Right lobe of liver (tissue), 6 donors: Measurements from ENCODE around the gene KCNK4. TPM values are rescaled to one million over a fixed set of nuclear protein-coding genes. Genes with fewer than 3 reads are reported as not detected.

ENCODE experiments used
- ATAC-seq, 4 donors: fragments of 200-7000 bp; cut with Tn5 transposase; one replicate each; pipeline ENCODE4 v1.9.1; 2020; ENCODE audit warnings: mild to moderate bottlenecking in 4 of 4, moderate library complexity in 4 of 4
- DNase-seq, 3 donors: peaks; one replicate each; pipeline ENCODE4 v3.0.0-alpha.2; 2020
- H3K27ac ChIP-seq, 3 donors: fragments of 200-600 bp; one replicate each; pipeline ENCODE4 v1.8.0; 2022
- H3K27me3 ChIP-seq, 2 donors: fragments of 200-600 bp; one replicate each; pipeline ENCODE4 v1.8.0; 2022
- H3K36me3 ChIP-seq, 4 donors: fragments of 200-600 bp; sonication (generic) in 1 of 4; one replicate each; pipeline versions ENCODE4 v1.5.1 to v1.8.0; 2017 to 2022; ENCODE audit warnings: control low read depth in 1 of 4
- H3K4me1 ChIP-seq, 4 donors: fragments of 200-600 bp; sonication (generic) in 1 of 4; one replicate each; pipeline versions ENCODE4 v1.5.1 to v1.8.0; 2017 to 2022; ENCODE audit warnings: control low read depth in 1 of 4
- H3K4me3 ChIP-seq, 3 donors: fragments of 200-600 bp; one replicate each; pipeline ENCODE4 v1.8.0; 2022
- H3K9me3 ChIP-seq, 4 donors: fragments of 200-600 bp; sonication (generic) in 1 of 4; one replicate each; pipeline versions ENCODE4 v1.5.1 to v1.8.0; 2017 to 2022; ENCODE audit warnings: control low read depth in 1 of 4
- POLR2A ChIP-seq: fragments of 450-650 bp; IDR thresholded peaks from one replicate; pipeline ENCODE4 v1.6.1; 2017; ENCODE audit warnings: antibody characterized with exemption, mild to moderate bottlenecking
- WGBS: methylation state at CpG from one replicate; pipeline ENCODE4 v1.1.6; 2018; ENCODE audit warnings: low coverage, low lambda C conversion rate; ENCODE audit not compliant: insufficient coverage; ENCODE audit errors: missing lambda C conversion rate; 5-methylcytosine and 5-hydroxymethylcytosine counted together
- intact Hi-C, 2 donors: fragments of 100-400 bp; cut with DNase I; formaldehyde crosslinking; loops; one replicate each; pipeline versions ENCODE4 v1.11.2 to v1.14.1; 2022
- total RNA-seq, 6 experiments: library from RNA; depleted of rRNA in 2 of 6; stranded (reverse); fragments of >200 nt in 2 of 6; fragmentation: NEBNext Ultra II Directional in 3 of 6; extraction: Animal tissue kit (Norgen Biotek cat#: 25700) in 3 of 6; gene quantifications; one replicate each; pipeline versions ENCODE4 v1.1.0 to v1.2.4, GENCODE V29; 2016 to 2023
- TF ChIP-seq, protein P1 (sequence below), 4 donors: fragments of 200-600 bp in 3 of 4; fragments of 450-650 bp in 1 of 4; IDR thresholded peaks; one replicate each; pipeline versions ENCODE4 v1.5.1 to v1.8.0; 2016 to 2022; ENCODE audit warnings: antibody characterized with exemption in 4 of 4, mild to moderate bottlenecking in 2 of 4
- donor health status: DM: no; HTN: yes; CAD: no.
- donor health status: DM: no; HTN: no; CAD: no.
- donor health status: DM: no; HTN: no; CAD: no.
- donor health status: DM: no; HTN: yes; CAD: no.
- donor health status: DM: no; HTN: yes; CAD: no.

The KCNK4 gene
- total RNA-seq, 6 experiments from 2014 or later = not detected

- WGBS = 35% methylated on average over 5 of the region's 16 CpGs
Observed at GRCh38 chr11:64339754-64340408, 48.8 kb downstream of the KCNK4 start, which contains the start of gene CCDC88B. Gene CCDC88B, plus strand, starts transcription at chr11:64340204. Its CDS starts 63 bp downstream, at chr11:64340267.

DNA sequence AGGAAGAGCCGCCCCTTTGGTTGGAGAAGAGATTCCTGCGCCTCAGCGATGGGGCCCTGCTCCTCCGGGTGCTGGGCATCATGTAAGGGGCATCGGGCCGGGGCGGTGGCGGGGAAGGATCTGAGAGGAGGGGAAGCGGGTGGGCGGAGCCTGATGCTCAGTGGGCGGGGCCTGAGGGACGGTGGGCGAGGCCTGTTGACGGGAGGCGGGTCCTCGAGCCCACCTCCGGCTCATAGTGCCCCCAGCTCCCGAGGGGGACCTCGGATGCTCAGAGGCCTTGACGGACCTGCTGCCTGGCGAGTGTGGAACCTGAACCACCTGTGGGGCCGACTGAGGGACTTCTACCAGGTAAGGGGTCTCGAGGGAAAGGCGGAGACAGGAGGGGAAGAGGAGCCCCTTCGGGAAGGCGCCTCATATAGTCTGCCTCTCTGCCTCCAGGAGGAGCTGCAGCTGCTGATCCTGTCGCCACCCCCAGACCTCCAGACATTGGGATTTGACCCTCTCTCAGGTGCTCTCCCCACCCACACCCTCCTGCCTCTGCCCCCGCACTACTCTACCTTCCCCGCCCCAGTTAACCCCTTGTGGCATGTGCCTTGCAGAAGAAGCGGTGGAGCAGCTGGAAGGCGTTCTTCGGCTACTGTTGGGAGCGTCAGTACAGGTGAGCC, 49.7 kb downstream of the KCNK4 start:
- no peaks in the 10 kb centered on the region for H3K27me3 ChIP-seq
- TF ChIP-seq, protein P1, sequence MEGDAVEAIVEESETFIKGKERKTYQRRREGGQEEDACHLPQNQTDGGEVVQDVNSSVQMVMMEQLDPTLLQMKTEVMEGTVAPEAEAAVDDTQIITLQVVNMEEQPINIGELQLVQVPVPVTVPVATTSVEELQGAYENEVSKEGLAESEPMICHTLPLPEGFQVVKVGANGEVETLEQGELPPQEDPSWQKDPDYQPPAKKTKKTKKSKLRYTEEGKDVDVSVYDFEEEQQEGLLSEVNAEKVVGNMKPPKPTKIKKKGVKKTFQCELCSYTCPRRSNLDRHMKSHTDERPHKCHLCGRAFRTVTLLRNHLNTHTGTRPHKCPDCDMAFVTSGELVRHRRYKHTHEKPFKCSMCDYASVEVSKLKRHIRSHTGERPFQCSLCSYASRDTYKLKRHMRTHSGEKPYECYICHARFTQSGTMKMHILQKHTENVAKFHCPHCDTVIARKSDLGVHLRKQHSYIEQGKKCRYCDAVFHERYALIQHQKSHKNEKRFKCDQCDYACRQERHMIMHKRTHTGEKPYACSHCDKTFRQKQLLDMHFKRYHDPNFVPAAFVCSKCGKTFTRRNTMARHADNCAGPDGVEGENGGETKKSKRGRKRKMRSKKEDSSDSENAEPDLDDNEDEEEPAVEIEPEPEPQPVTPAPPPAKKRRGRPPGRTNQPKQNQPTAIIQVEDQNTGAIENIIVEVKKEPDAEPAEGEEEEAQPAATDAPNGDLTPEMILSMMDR (IDR thresholded peaks at IDR 0.05) = no peak
- TF ChIP-seq POLR2A = no peak
- H3K4me1 ChIP-seq = peaks cover 0 to 11% (median 2%) of the 10 kb centered on the region in 4 donors
- peak in 3 of 4 donors; percentile 5 to 14 (median 6) for ATAC-seq
- no peaks in the 10 kb centered on the region for H3K36me3 ChIP-seq
- DNase-seq = peak; percentile 68 to 80 (median 70)
- no peak overlapping the region for H3K4me3 ChIP-seq
- peak overlapping the region in 1 of 3 donors; percentile 33 for H3K27ac ChIP-seq
- H3K9me3 ChIP-seq = no peaks in the 10 kb centered on the region
- intact Hi-C loops = no loop called here
- WGBS = 49% methylated on average over 15 of the region's 33 CpGs

More at GRCh38 chr11:64339754-64340408, 48.8 kb downstream of the KCNK4 start, which contains the start of gene CCDC88B:
- peak; percentile 68 to 83 (median 70) for DNase-seq
- peak; percentile 30 to 58 (median 35) for ATAC-seq
- H3K9me3 ChIP-seq = no peaks in the 10 kb centered on the region
- no peaks in the 10 kb centered on the region for H3K36me3 ChIP-seq
- no peak within 1 kb of the TSS for H3K4me3 ChIP-seq
- peaks cover 0 to 11% (median 2%) of the 10 kb centered on the region in 4 donors for H3K4me1 ChIP-seq
- intact Hi-C loops = no loop called here
- no peak for TF ChIP-seq POLR2A
- TF ChIP-seq, protein P1 (IDR thresholded peaks at IDR 0.05) = no peak
- H3K27ac ChIP-seq = peak within 1 kb of the TSS in 1 of 3 donors; percentile 33
- no peaks in the 10 kb centered on the region for H3K27me3 ChIP-seq

DNA sequence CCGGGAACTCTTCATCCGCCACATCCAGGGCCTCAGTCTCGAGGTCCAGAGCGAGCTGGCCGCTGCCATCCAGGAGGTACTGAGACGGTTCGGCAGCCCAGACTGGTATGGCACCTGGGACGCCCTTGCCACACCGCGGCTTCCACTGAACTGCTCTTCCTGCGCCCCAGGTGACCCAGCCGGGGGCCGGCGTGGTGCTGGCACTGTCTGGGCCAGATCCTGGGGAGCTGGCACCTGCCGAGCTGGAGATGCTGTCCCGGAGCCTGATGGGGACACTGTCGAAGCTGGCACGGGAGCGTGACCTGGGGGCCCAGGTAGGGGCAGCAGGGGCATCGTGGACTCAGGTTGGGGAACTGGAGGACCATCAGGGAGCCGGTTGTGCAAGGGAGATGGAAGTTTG, 50.3 kb downstream of the KCNK4 start:
- Histone ChIP-seq H3K36me3 (no peaks in the 10 kb centered on the region), H3K27me3 (no peaks in the 10 kb centered on the region), H3K4me1 (peaks cover 0 to 11% (median 2%) of the 10 kb centered on the region in 4 donors), H3K9me3 (no peaks in the 10 kb centered on the region), H3K4me3 (no peak overlapping the region), H3K27ac (no peak overlapping the region)
- WGBS = 60% methylated on average over 1 of the region's 21 CpGs
- intact Hi-C loops = no loop called here
- DNase-seq = peak in 1 of 3 donors; percentile 57
- TF ChIP-seq POLR2A = no peak
- TF ChIP-seq, protein P1 (IDR thresholded peaks at IDR 0.05) = no peak
- ATAC-seq = no peak

GRCh38 chr11:64341851-64342791, 51.0 kb downstream of the KCNK4 start:
- no peaks in the 10 kb centered on the region for H3K27me3 ChIP-seq
- intact Hi-C loops = no loop called here
- peak; percentile 93 to 96 (median 95) for ATAC-seq
- H3K4me3 ChIP-seq = peak overlapping the region in 2 of 3 donors; percentile 9 to 37
- DNase-seq = peak; percentile 92 to 94 (median 94)
- peaks cover 0 to 11% (median 2%) of the 10 kb centered on the region in 4 donors for H3K4me1 ChIP-seq
- H3K27ac ChIP-seq = peak overlapping the region in 1 of 3 donors; percentile 18
- H3K36me3 ChIP-seq = no peaks in the 10 kb centered on the region
- H3K9me3 ChIP-seq = no peaks in the 10 kb centered on the region
- TF ChIP-seq, protein P1 (IDR thresholded peaks at IDR 0.05) = peak; percentile 33 to 47 (median 36)
- TF ChIP-seq POLR2A = peak; percentile 30
- WGBS = 27% methylated on average over 22 of the region's 55 CpGs
